GM18868 (cell line): ENCODE measurements around the gene IFNL3.
"Not testable (repeated sequence)": the region's sequence is repeated elsewhere in the genome, so short reads cannot be mapped to it uniquely, and the experiment has no call there.

Source experiments
- ATAC-seq: cut with Tn5 transposase; IDR thresholded peaks from one replicate; pipeline ENCODE4 v1.9.1; 2021; ENCODE audit warnings: mild to moderate bottlenecking, moderate library complexity; ENCODE audit not compliant: unreplicated experiment

IFNL3 gene

DNA sequence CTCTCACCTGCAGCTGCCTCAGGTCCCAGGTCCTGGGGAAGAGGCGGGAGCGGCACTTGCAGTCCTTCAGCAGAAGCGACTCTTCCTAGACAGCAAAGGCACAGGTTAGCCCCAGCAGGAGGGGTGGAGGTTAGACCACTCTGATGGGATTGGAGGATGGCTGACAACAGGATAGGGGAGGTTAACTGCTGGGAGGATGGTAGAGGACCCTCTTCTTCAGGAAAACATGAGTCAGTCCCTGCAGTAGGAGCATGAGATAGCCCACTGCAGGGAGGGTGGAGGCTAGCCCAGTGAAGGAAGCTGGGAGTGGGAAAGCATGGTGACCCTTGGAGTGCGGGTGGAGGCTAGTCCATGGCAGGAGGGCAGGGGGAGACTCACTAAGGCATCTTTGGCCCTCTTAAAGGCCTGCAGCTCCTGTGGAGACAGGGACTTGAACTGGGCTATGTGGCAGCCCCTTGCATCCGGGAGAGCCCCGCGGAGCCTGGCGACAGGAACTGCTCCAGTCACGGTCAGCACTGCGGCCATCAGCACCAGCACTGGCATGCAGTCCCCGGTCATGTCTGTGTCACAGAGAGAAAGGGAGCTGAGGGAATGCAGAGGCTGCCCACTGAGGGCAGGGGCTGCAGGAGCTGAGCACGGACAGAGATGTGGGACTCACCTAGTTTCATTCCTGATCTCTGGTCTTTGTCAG lies at the start of gene IFNL3:
TSS of gene IFNL3 (minus strand) at position 597 of the 691 bp plus-strand sequence. CDS start at position 558, 39 bp downstream.
- ATAC-seq: not testable (repeated sequence)

GRCh38 chr19:39293394-39293793 lies 48.6 kb upstream of the IFNL3 start:
- no peak for ATAC-seq

- no peak for ATAC-seq
Observed at GRCh38 chr19:39284032-39284431, 39.2 kb upstream of the IFNL3 start.

DNA sequence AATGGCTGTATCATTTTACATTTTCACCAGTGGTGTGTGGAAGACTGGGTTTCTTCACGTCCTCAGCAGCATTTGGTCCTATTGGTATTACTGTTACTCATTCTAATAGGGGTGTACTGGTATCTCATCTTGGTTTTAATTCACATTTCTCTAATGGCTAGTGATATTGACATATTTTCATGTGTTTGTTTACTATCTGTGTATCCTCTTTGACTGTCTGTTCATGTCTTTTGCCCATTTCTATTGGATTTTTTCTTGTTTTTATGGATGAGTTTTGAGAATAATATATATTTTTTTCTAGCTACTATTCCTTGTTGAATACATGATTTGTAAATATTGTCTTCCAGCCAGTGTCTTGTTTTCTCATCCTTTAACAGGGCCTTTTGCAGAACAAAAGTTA lies 37.2 kb upstream of the IFNL3 start:
- no peak for ATAC-seq

DNA sequence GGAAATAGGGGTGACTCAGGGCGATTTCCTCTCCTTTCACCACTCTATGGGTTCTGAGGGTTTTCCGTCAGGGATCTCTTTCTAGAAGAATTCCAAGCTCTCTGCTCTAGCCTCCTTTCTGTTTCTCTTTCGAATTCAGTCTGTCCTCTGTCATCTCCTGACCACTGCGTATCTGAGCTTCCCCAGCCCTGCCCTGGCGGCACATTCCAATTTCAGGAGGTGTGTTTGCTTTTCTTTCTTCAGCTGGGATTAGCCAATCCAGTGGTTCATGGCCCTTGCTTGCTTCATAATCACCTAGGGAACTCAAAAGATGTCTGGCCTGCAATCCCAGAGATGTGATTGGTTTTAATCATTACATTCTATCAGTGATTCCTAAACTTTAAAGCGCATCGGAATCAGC lies 32.8 kb upstream of the IFNL3 start:
- no peak for ATAC-seq

DNA sequence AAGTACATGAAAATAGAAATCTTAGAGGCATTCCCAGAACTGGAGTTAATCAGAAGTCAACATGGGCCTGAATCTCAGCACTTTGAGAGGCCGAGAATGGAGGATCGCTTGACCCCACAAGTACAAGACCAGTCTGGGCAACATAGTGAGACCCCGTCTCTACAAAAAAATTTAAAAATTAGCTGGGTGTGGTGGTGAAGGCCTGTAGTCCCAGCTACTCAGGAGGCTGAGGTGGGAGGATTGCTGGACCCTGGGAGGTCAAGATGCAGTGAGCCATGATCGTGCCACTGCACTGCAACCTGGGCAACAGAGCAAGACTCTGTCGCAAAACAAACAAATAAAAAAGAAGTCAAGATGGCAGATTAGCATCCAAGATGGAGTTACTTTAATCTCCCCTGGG lies 31.9 kb upstream of the IFNL3 start:
- ATAC-seq: no peak

GRCh38 chr19:39275578-39275977 lies 30.8 kb upstream of the IFNL3 start:
- ATAC-seq: no peak

DNA sequence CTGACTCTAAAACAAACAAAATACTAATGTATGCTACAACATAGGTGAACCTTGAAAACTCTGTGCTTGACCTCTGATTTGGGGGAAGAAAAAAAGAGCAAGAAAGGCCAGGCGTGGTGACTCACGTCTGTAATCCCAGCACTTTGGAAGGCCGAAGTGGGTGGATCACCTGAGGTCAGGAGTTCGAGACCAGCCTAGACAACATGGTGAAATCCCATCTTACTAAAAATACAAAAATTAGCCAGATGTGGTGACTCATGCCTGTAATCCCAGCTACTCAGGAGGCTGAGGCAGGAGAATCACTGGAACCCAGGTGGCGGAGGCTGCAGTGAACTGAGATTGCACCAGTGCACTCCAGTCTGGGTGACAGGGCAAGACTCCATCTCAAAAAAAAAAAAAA lies 29.1 kb upstream of the IFNL3 start:
- ATAC-seq: not testable (repeated sequence)

DNA sequence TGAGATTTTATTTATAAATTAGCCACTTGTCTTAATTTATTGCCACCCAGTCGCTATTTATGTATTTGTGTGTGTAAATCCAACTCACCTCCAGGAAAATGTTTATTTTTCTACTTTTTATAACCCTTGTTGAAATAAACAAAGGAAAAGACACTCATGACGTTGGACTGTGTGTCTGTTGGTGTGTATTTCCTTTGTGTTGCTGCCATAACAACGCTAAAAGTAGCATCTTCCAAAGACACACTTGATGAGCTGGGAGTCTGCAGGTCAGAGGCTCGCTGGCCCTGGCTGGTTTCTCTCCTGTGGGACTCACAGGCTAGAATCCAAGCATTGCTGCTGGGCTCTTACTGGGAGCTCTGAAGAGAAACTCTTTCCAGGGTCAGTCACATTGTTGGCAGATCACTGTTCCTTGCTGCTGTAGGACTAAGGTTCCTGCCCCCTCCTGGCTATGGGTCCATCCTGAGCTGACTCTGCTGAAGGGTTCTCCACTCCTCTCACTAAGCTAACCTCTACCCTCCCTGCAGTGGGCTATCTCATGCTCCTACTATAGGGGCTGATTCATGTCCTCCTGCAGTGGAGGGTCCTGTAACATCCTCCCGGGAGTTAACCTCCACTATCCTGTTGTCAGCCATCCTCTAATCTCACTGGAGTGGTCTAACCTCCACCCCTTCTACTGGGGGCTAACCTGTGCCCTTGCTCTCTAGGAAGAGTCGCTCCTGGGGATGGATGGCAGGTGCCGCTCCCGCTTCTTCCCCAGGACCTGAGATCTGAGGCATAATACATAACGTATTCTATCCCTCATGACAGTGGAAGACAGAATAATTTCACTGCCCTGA lies 25.4 kb upstream of the IFNL3 start:
- ATAC-seq: no peak

DNA sequence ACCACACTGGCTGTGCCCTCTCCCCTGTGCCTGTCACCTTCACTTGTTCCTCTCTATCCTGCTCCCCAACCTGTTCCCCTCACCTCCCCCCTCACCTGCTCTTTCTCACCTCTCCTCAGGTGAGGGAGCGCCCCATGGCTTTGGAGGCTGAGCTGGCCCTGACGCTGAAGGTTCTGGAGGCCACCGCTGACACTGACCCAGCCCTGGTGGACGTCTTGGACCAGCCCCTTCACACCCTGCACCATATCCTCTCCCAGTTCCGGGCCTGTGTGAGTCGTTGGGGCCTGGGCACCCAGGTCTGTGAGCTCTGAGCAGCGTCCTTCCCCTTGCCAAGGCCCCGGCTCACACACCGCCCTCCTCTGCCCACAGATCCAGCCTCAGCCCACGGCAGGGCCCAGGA lies 24.6 kb upstream of the IFNL3 start:
- not testable (repeated sequence) for ATAC-seq

DNA sequence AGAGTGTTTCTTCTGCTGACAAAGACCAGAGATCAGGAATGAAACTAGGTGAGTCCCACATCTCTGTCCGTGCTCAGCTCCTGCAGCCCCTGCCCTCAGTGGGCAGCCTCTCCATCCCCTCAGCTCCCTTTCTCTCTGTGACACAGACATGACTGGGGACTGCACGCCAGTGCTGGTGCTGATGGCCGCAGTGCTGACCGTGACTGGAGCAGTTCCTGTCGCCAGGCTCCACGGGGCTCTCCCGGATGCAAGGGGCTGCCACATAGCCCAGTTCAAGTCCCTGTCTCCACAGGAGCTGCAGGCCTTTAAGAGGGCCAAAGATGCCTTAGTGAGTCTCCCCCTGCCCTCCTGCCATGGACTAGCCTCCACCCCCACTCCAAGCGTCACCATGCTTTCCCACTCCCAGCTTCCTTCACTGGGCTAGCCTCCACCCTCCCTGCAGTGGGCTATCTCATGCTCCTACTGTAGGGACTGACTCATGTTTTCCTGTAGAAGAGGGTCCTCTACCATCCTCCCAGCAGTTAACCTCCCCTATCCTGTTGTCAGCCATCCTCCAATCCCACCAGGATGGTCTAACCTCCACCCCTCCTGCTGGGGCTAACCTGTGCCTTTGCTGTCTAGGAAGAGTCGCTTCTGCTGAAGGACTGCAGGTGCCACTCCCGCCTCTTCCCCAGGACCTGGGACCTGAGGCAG lies 23.9 kb upstream of the IFNL3 start:
- ATAC-seq: not testable (repeated sequence)

GRCh38 chr19:39268085-39268484 lies 23.3 kb upstream of the IFNL3 start, which contains the start of gene IFNL2:
IFNL2 (plus strand) TSS chr19:39268396; CDS start chr19:39268569, 173 bp downstream.
- not testable (repeated sequence) for ATAC-seq

- no peak for ATAC-seq
Observed at GRCh38 chr19:39265321-39265916, 20.6 kb upstream of the IFNL3 start.

- ATAC-seq: no peak
Observed at GRCh38 chr19:39264306-39265290, 19.8 kb upstream of the IFNL3 start.

GRCh38 chr19:39263912-39264305 lies 19.1 kb upstream of the IFNL3 start:
- ATAC-seq: no peak

- no peak for ATAC-seq
Observed at GRCh38 chr19:39262496-39262895, 17.7 kb upstream of the IFNL3 start.

- no peak for ATAC-seq
Observed at GRCh38 chr19:39261704-39262103, 16.9 kb upstream of the IFNL3 start.

GRCh38 chr19:39257227-39257626 lies 12.4 kb upstream of the IFNL3 start:
- no peak for ATAC-seq

GRCh38 chr19:39254531-39255345 lies 9.9 kb upstream of the IFNL3 start:
- no peak for ATAC-seq
